Left renal cortex interstitium (tissue), 4 donors: ENCODE measurements around the gene ERH. TPM values are rescaled to one million over a fixed set of nuclear protein-coding genes. Genes with fewer than 3 reads are reported as not detected.
A peak's percentile ranks its signal among the peaks of the same experiment; 100 is the strongest.
"Not testable (repeated sequence)": the region's sequence is repeated elsewhere in the genome, so short reads cannot be mapped to it uniquely, and the experiment has no call there.

Experiments used
- DNase-seq, 4 donors: peaks; one replicate each; pipeline ENCODE4 v3.0.0-alpha.2; 2013; ENCODE audit warnings: low read depth in 4 of 4, low spot score in 2 of 4, missing footprints in 1 of 4
- polyA plus RNA-seq, 4 donors: library from polyadenylated mRNA; unstranded; fragments of 120-200 nt; gene quantifications; one replicate each; pipeline ENCODE4 v1.2.1, GENCODE V29; 2013; ENCODE audit not compliant: insufficient read length in 4 of 4

The ERH gene
- 100 to 1,000 TPM; 328 to 382 (median 347) TPM for polyA plus RNA-seq

GRCh38 chr14:69398053-69398817 lies at the start of gene ERH, which contains the start of gene SLC39A9:
Gene ERH (minus strand): TSS chr14:69398299. CDS start chr14:69398233, 66 bp downstream.
Gene SLC39A9 (plus strand): TSS chr14:69398692. CDS start chr14:69399370, 678 bp downstream.
- peak; percentile 96 to 100 (median 98) for DNase-seq

GRCh38 chr14:69443296-69443805 lies 45.3 kb upstream of the ERH start:
- DNase-seq = no peak

GRCh38 chr14:69441948-69442347 lies 43.8 kb upstream of the ERH start:
- DNase-seq = no peak

- no peak for DNase-seq
Observed at GRCh38 chr14:69439521-69440270, 41.6 kb upstream of the ERH start.

- no peak for DNase-seq
Observed at GRCh38 chr14:69432364-69432763, 34.3 kb upstream of the ERH start.

- DNase-seq = no peak
Observed at GRCh38 chr14:69430306-69430939, 32.3 kb upstream of the ERH start.

GRCh38 chr14:69429643-69430042 lies 31.5 kb upstream of the ERH start:
- no peak for DNase-seq

GRCh38 chr14:69428289-69428998 lies 30.3 kb upstream of the ERH start:
- no peak for DNase-seq

GRCh38 chr14:69427596-69427995 lies 29.5 kb upstream of the ERH start:
- no peak for DNase-seq

- no peak for DNase-seq
Observed at GRCh38 chr14:69424149-69424923, 26.2 kb upstream of the ERH start.

GRCh38 chr14:69423279-69423678 lies 25.2 kb upstream of the ERH start:
- DNase-seq = no peak

GRCh38 chr14:69416087-69416486 lies 18.0 kb upstream of the ERH start:
- not testable (repeated sequence) for DNase-seq

- no peak for DNase-seq
Observed at GRCh38 chr14:69413483-69413882, 15.4 kb upstream of the ERH start.

- no peak for DNase-seq
Observed at GRCh38 chr14:69408331-69408960, 10.3 kb upstream of the ERH start.

- DNase-seq = no peak
Observed at GRCh38 chr14:69405762-69406161, 7.7 kb upstream of the ERH start.

- no peak for DNase-seq
Observed at GRCh38 chr14:69404883-69405282, 6.8 kb upstream of the ERH start.

- DNase-seq = no peak
Observed at GRCh38 chr14:69404478-69404877, 6.4 kb upstream of the ERH start.

- no peak for DNase-seq
Observed at GRCh38 chr14:69401841-69402240, 3.7 kb upstream of the ERH start.

- no peak for DNase-seq
Observed at GRCh38 chr14:69400154-69400553, 2.1 kb upstream of the ERH start.
